Measurements from ENCODE around the gene HAUS8. TPM values are rescaled to one million over a fixed set of nuclear protein-coding genes. Genes with fewer than 3 reads are reported as not detected.

HAUS8 gene
- total and polyA plus RNA-seq, 9 of the 15 experiments (the other 6 are each of a cell fraction or from before 2014, with no cell fraction given): 20.5 to 53.2 (median 36.0) TPM

DNA sequence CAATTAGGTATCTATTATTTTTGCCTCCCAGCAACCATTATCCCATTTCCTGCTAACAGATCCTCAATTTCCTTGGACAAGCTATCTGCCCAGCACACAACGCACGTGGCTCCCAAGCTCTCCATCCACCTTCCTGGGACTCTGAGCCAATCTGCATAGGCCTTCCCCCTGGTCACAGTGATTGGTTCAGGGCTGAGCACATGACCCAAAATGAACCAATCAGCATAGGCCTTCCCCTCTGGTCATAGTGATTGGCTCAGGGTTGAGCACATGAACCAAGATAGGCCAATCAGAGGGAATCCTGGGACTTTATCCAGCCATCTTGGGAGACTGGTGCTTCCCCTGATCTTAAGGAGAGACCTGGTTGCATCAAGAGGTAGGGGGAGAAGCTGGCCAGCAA is 54.4 kb downstream of the HAUS8 start (continued):
- TF ChIP-seq, protein P1, sequence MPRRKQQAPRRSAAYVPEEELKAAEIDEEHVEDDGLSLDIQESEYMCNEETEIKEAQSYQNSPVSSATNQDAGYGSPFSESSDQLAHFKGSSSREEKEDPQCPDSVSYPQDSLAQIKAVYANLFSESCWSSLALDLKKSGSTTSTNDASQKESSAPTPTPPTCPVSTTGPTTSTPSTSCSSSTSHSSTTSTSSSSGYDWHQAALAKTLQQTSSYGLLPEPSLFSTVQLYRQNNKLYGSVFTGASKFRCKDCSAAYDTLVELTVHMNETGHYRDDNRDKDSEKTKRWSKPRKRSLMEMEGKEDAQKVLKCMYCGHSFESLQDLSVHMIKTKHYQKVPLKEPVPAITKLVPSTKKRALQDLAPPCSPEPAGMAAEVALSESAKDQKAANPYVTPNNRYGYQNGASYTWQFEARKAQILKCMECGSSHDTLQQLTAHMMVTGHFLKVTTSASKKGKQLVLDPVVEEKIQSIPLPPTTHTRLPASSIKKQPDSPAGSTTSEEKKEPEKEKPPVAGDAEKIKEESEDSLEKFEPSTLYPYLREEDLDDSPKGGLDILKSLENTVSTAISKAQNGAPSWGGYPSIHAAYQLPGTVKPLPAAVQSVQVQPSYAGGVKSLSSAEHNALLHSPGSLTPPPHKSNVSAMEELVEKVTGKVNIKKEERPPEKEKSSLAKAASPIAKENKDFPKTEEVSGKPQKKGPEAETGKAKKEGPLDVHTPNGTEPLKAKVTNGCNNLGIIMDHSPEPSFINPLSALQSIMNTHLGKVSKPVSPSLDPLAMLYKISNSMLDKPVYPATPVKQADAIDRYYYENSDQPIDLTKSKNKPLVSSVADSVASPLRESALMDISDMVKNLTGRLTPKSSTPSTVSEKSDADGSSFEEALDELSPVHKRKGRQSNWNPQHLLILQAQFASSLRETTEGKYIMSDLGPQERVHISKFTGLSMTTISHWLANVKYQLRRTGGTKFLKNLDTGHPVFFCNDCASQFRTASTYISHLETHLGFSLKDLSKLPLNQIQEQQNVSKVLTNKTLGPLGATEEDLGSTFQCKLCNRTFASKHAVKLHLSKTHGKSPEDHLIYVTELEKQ (CRISPR knock-in tag; IDR thresholded peaks at IDR 0.05): no peak
- 0 out of 2 replicates have a peak, but pooled peaks have one; percentile 27 for TF ChIP-seq MBD2 (IDR thresholded peaks at IDR 0.05; ENCODE audit: borderline replicate concordance, low read depth)
- no peak for TF ChIP-seq KDM1A (IDR thresholded peaks at IDR 0.05)
- no peak for TF ChIP-seq ZZZ3 (IDR thresholded peaks at IDR 0.05)
- no peak for TF ChIP-seq ZBTB1 (CRISPR knock-in tag; IDR thresholded peaks at IDR 0.05; ENCODE audit: borderline replicate concordance, low read depth)
- TF ChIP-seq, protein P2, sequence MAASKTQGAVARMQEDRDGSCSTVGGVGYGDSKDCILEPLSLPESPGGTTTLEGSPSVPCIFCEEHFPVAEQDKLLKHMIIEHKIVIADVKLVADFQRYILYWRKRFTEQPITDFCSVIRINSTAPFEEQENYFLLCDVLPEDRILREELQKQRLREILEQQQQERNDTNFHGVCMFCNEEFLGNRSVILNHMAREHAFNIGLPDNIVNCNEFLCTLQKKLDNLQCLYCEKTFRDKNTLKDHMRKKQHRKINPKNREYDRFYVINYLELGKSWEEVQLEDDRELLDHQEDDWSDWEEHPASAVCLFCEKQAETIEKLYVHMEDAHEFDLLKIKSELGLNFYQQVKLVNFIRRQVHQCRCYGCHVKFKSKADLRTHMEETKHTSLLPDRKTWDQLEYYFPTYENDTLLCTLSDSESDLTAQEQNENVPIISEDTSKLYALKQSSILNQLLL (CRISPR knock-in tag; IDR thresholded peaks at IDR 0.05; ENCODE audit: borderline replicate concordance): no peak
- TF ChIP-seq, protein P3, sequence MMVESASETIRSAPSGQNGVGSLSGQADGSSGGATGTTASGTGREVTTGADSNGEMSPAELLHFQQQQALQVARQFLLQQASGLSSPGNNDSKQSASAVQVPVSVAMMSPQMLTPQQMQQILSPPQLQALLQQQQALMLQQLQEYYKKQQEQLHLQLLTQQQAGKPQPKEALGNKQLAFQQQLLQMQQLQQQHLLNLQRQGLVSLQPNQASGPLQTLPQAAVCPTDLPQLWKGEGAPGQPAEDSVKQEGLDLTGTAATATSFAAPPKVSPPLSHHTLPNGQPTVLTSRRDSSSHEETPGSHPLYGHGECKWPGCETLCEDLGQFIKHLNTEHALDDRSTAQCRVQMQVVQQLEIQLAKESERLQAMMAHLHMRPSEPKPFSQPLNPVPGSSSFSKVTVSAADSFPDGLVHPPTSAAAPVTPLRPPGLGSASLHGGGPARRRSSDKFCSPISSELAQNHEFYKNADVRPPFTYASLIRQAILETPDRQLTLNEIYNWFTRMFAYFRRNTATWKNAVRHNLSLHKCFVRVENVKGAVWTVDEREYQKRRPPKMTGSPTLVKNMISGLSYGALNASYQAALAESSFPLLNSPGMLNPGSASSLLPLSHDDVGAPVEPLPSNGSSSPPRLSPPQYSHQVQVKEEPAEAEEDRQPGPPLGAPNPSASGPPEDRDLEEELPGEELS (CRISPR knock-in tag; IDR thresholded peaks at IDR 0.05; ENCODE audit: borderline replicate concordance): no peak
- no peak for TF ChIP-seq ZNF436 (CRISPR knock-in tag; IDR thresholded peaks at IDR 0.05)
- no peak for TF ChIP-seq STAT5A (IDR thresholded peaks at IDR 0.05; ENCODE audit: borderline replicate concordance, low read length)
- no peak for TF ChIP-seq GABPB1 (CRISPR knock-in tag; IDR thresholded peaks at IDR 0.05)
- peak; percentile 74 for TF ChIP-seq ASH1L (IDR thresholded peaks at IDR 0.05; ENCODE audit: borderline replicate concordance, low read depth, partially characterized antibody)
- TF ChIP-seq, protein P4, sequence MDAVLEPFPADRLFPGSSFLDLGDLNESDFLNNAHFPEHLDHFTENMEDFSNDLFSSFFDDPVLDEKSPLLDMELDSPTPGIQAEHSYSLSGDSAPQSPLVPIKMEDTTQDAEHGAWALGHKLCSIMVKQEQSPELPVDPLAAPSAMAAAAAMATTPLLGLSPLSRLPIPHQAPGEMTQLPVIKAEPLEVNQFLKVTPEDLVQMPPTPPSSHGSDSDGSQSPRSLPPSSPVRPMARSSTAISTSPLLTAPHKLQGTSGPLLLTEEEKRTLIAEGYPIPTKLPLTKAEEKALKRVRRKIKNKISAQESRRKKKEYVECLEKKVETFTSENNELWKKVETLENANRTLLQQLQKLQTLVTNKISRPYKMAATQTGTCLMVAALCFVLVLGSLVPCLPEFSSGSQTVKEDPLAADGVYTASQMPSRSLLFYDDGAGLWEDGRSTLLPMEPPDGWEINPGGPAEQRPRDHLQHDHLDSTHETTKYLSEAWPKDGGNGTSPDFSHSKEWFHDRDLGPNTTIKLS (IDR thresholded peaks at IDR 0.05; ENCODE audit: borderline replicate concordance, low read depth): no peak
- peak; percentile 59 for TF ChIP-seq RBM25 (IDR thresholded peaks at IDR 0.05; ENCODE audit: low read depth, low read length, severe bottlenecking)
- TF ChIP-seq ZNF232 (CRISPR knock-in tag; IDR thresholded peaks at IDR 0.05): no peak
- no peak for TF ChIP-seq SMAD3 (CRISPR knock-in tag; conservative IDR thresholded peaks at IDR 0.05)
- no peak for TF ChIP-seq BRD4 (IDR thresholded peaks at IDR 0.05)
- TF ChIP-seq, protein P5, sequence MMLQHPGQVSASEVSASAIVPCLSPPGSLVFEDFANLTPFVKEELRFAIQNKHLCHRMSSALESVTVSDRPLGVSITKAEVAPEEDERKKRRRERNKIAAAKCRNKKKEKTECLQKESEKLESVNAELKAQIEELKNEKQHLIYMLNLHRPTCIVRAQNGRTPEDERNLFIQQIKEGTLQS (IDR thresholded peaks at IDR 0.05): no peak
- TF ChIP-seq, protein P5 (CRISPR knock-in tag; conservative IDR thresholded peaks at IDR 0.05): no peak
